DND-41 (cell line): ENCODE measurements around the gene PHLPP1.

Source experiments
- EZH2 ChIP-seq: IDR thresholded peaks from 3 replicates; pipeline ENCODE4 v1.6.1; 2012; ENCODE audit warnings: borderline replicate concordance, low read depth, mild to moderate bottlenecking, moderate library complexity, low read length, inconsistent platforms; ENCODE audit not compliant: severe bottlenecking
- TF ChIP-seq, protein P1 (sequence below): IDR thresholded peaks from 2 replicates; pipeline ENCODE4 v1.5.1; 2012; ENCODE audit warnings: borderline replicate concordance, low read length, moderate library complexity, mild to moderate bottlenecking; ENCODE audit not compliant: poor library complexity, severe bottlenecking; ENCODE audit errors: extremely low read depth

DNA sequence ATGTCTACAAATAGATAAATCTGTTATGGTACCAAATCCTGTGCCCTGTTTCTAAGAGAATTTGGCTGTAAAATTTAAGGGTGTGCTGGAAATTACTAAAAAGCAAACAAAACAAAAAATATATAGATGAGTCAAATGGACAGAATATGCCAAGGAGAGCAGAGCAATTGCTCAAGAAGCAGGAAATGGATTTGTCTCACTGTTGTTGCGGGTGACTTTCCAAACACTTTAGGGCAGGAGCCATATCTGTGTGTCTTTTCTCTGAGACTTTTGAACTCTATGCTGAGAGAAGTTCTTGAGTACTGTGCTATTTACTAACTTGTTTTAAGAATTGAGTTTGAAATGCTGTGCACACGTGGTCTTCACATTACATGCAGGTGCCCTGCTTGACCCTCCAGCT, 221.7 kb downstream of the PHLPP1 start:
- TF ChIP-seq, protein P1, sequence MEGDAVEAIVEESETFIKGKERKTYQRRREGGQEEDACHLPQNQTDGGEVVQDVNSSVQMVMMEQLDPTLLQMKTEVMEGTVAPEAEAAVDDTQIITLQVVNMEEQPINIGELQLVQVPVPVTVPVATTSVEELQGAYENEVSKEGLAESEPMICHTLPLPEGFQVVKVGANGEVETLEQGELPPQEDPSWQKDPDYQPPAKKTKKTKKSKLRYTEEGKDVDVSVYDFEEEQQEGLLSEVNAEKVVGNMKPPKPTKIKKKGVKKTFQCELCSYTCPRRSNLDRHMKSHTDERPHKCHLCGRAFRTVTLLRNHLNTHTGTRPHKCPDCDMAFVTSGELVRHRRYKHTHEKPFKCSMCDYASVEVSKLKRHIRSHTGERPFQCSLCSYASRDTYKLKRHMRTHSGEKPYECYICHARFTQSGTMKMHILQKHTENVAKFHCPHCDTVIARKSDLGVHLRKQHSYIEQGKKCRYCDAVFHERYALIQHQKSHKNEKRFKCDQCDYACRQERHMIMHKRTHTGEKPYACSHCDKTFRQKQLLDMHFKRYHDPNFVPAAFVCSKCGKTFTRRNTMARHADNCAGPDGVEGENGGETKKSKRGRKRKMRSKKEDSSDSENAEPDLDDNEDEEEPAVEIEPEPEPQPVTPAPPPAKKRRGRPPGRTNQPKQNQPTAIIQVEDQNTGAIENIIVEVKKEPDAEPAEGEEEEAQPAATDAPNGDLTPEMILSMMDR: no peak
- no peak for TF ChIP-seq EZH2
